C4-2B (cell line): ENCODE measurements around the gene GPR52.

Experiments
- ZFX ChIP-seq: fragments of 450-650 bp; IDR thresholded peaks from 2 replicates; pipeline ENCODE4 v1.6.1; 2017
- TF ChIP-seq, protein P1 (sequence below): fragments of 450-650 bp; conservative IDR thresholded peaks from 2 replicates; pipeline ENCODE4 v1.5.1; 2017; ENCODE audit warnings: mild to moderate bottlenecking

DNA sequence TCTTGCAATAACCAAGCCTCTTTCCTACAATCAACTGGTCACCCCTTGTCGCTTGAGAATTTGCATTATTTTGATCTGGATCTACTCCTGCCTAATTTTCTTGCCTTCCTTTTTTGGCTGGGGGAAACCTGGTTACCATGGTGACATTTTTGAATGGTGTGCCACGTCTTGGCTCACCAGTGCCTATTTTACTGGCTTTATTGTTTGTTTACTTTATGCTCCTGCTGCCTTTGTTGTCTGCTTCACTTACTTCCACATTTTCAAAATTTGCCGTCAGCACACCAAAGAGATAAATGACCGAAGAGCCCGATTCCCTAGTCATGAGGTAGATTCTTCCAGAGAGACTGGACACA lies 743 bp downstream of the GPR52 start:
- TF ChIP-seq, protein P1, sequence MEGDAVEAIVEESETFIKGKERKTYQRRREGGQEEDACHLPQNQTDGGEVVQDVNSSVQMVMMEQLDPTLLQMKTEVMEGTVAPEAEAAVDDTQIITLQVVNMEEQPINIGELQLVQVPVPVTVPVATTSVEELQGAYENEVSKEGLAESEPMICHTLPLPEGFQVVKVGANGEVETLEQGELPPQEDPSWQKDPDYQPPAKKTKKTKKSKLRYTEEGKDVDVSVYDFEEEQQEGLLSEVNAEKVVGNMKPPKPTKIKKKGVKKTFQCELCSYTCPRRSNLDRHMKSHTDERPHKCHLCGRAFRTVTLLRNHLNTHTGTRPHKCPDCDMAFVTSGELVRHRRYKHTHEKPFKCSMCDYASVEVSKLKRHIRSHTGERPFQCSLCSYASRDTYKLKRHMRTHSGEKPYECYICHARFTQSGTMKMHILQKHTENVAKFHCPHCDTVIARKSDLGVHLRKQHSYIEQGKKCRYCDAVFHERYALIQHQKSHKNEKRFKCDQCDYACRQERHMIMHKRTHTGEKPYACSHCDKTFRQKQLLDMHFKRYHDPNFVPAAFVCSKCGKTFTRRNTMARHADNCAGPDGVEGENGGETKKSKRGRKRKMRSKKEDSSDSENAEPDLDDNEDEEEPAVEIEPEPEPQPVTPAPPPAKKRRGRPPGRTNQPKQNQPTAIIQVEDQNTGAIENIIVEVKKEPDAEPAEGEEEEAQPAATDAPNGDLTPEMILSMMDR = no peak
- TF ChIP-seq ZFX = no peak
